Measurements from ENCODE around the gene PNLIPRP1. TPM values are rescaled to one million over a fixed set of nuclear protein-coding genes. Genes with fewer than 3 reads are reported as not detected.

The PNLIPRP1 gene
- polyA plus RNA-seq (2013, experiment 1 of 2; ENCODE audit: insufficient read length) = not detected
- polyA plus RNA-seq (2013, experiment 2 of 2; ENCODE audit: insufficient read length) = not detected

GRCh38 chr10:116590590-116591444 lies at the start of gene PNLIPRP1:
Gene PNLIPRP1 (plus strand): TSS chr10:116590959. CDS start chr10:116591130, 171 bp downstream.
- no peak for DNase-seq

- DNase-seq = no peak
Measured at GRCh38 chr10:116542007-116542677, 48.6 kb upstream of the PNLIPRP1 start.

GRCh38 chr10:116545122-116545521 lies 45.6 kb upstream of the PNLIPRP1 start:
- no peak for DNase-seq

GRCh38 chr10:116545756-116546155 lies 45.0 kb upstream of the PNLIPRP1 start, which contains the start of gene PNLIP:
Gene PNLIP (plus strand): TSS chr10:116545931. CDS start chr10:116546093, 162 bp downstream.
- no peak for DNase-seq

- DNase-seq = no peak
Measured at GRCh38 chr10:116548301-116548700, 42.5 kb upstream of the PNLIPRP1 start.

GRCh38 chr10:116553378-116553980 lies 37.3 kb upstream of the PNLIPRP1 start:
- no peak for DNase-seq

- DNase-seq = no peak
Measured at GRCh38 chr10:116554628-116555027, 36.1 kb upstream of the PNLIPRP1 start.

- DNase-seq = no peak
Measured at GRCh38 chr10:116555880-116556279, 34.9 kb upstream of the PNLIPRP1 start.

- no peak for DNase-seq
Measured at GRCh38 chr10:116557305-116557880, 33.4 kb upstream of the PNLIPRP1 start.

- DNase-seq = no peak
Measured at GRCh38 chr10:116565534-116565933, 25.2 kb upstream of the PNLIPRP1 start.

- DNase-seq = no peak
Measured at GRCh38 chr10:116566932-116567331, 23.8 kb upstream of the PNLIPRP1 start.

GRCh38 chr10:116567335-116567734 lies 23.4 kb upstream of the PNLIPRP1 start:
- DNase-seq = no peak

GRCh38 chr10:116574797-116575196 lies 16.0 kb upstream of the PNLIPRP1 start:
- DNase-seq = no peak

GRCh38 chr10:116587878-116588591 lies 2.7 kb upstream of the PNLIPRP1 start:
- no peak for DNase-seq

- no peak for DNase-seq
Measured at GRCh38 chr10:116588995-116589394, 1.8 kb upstream of the PNLIPRP1 start.

GRCh38 chr10:116589926-116590325 lies 833 bp upstream of the PNLIPRP1 start:
- DNase-seq = no peak

GRCh38 chr10:116593139-116593740 lies 2.5 kb downstream of the PNLIPRP1 start:
- no peak for DNase-seq

GRCh38 chr10:116594525-116595035 lies 3.8 kb downstream of the PNLIPRP1 start:
- DNase-seq = no peak

GRCh38 chr10:116596062-116596461 lies 5.3 kb downstream of the PNLIPRP1 start:
- no peak for DNase-seq

GRCh38 chr10:116597543-116597942 lies 6.8 kb downstream of the PNLIPRP1 start:
- DNase-seq = no peak

GRCh38 chr10:116598329-116598728 lies 7.6 kb downstream of the PNLIPRP1 start:
- no peak for DNase-seq
